Left kidney (tissue), 2 donors: ENCODE measurements around the gene UMODL1. TPM values are rescaled to one million over a fixed set of nuclear protein-coding genes. Genes with fewer than 3 reads are reported as not detected.
A peak's percentile ranks its signal among the peaks of the same experiment; 100 is the strongest.

Source experiments
- DNase-seq: peaks from one replicate; pipeline ENCODE4 v3.0.0-alpha.2; 2013
- polyA plus RNA-seq: library from polyadenylated mRNA; unstranded; fragments of 120-200 nt; gene quantifications from one replicate; pipeline ENCODE4 v1.2.1, GENCODE V29; 2013; ENCODE audit not compliant: insufficient read length

UMODL1 gene
- polyA plus RNA-seq, 1 donor: 0.22 TPM

GRCh38 chr21:42153046-42153686 lies 82.0 kb downstream of the UMODL1 start:
- no peak for DNase-seq

- no peak for DNase-seq
These were observed 82.6 kb downstream of the UMODL1 start for GRCh38 chr21:42153746-42154145.

- no peak for DNase-seq
These were observed 83.3 kb downstream of the UMODL1 start for GRCh38 chr21:42154237-42155044.

- DNase-seq: no peak
These were observed 84.1 kb downstream of the UMODL1 start for GRCh38 chr21:42155045-42155855.

GRCh38 chr21:42156690-42157605 lies 85.8 kb downstream of the UMODL1 start:
- DNase-seq: no peak

- DNase-seq: no peak
These were observed 86.6 kb downstream of the UMODL1 start for GRCh38 chr21:42157606-42158310.

- no peak for DNase-seq
These were observed 87.7 kb downstream of the UMODL1 start for GRCh38 chr21:42158846-42159245.

GRCh38 chr21:42159560-42160110 lies 88.5 kb downstream of the UMODL1 start:
- DNase-seq: no peak

GRCh38 chr21:42160111-42160721 lies 89.1 kb downstream of the UMODL1 start:
- no peak for DNase-seq

GRCh38 chr21:42160765-42161164 lies 89.6 kb downstream of the UMODL1 start:
- DNase-seq: no peak

- no peak for DNase-seq
These were observed 90.4 kb downstream of the UMODL1 start for GRCh38 chr21:42161401-42161955.

- DNase-seq: peak; percentile 51
These were observed 91.0 kb downstream of the UMODL1 start for GRCh38 chr21:42161956-42162681.

GRCh38 chr21:42162831-42163510 lies 91.9 kb downstream of the UMODL1 start:
- no peak for DNase-seq

- no peak for DNase-seq
These were observed 92.4 kb downstream of the UMODL1 start for GRCh38 chr21:42163511-42163863.

- DNase-seq: no peak
These were observed 93.1 kb downstream of the UMODL1 start for GRCh38 chr21:42164064-42164789.

- DNase-seq: no peak
These were observed 93.7 kb downstream of the UMODL1 start for GRCh38 chr21:42164818-42165217.

- no peak for DNase-seq
These were observed 94.8 kb downstream of the UMODL1 start for GRCh38 chr21:42165901-42166300.

- DNase-seq: no peak
These were observed 98.6 kb downstream of the UMODL1 start for GRCh38 chr21:42169758-42170157.
